ENCODE measurements around the gene ZNF669. TPM values are rescaled to one million over a fixed set of nuclear protein-coding genes. Genes with fewer than 3 reads are reported as not detected.

The ZNF669 gene
- total RNA-seq, 1 donor from 2014 or later = 28.5 TPM

DNA sequence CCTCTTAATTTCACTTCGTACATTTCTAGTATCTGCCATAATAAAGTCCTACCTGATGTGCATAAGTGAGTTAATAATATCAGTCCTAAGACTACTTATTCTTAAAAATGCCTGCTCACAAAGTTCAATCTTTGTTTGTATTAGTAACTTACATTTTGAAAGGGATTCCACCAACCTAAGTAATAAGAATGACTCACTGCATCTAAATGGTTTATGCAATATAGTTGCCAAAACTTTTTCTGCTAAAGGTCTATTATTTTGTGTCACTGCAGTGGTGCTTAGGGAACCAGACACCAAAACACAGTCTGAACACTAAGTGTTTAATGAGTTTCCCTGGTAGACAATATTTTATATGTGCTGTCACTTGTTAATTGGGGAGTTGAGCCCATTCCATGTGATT lies 1.8 kb downstream of the ZNF669 start:
- H3K9me3 Mint-ChIP-seq (ENCODE audit: unreplicated experiment) = peaks cover 24% of the 10 kb centered on the region
- H3K36me3 Mint-ChIP-seq (ENCODE audit: unreplicated experiment) = peaks cover 38% of the 10 kb centered on the region
- no peak for DNase-seq
- peaks cover 12% of the 10 kb centered on the region for H3K4me1 Mint-ChIP-seq (ENCODE audit: low read depth, unreplicated experiment)
- peak overlapping the region; percentile 92 for H3K4me3 Mint-ChIP-seq (ENCODE audit: unreplicated experiment)
- TF ChIP-seq CTCF (IDR thresholded peaks at IDR 0.05; ENCODE audit: partially characterized antibody, unreplicated experiment) = no peak
- H3K27ac Mint-ChIP-seq (ENCODE audit: unreplicated experiment) = no peak overlapping the region
- H3K27me3 Mint-ChIP-seq (ENCODE audit: unreplicated experiment) = peaks cover 8% of the 10 kb centered on the region

GRCh38 chr1:247100676-247101279 lies 3.4 kb downstream of the ZNF669 start:
- TF ChIP-seq CTCF (IDR thresholded peaks at IDR 0.05; ENCODE audit: partially characterized antibody, unreplicated experiment) = no peak
- Mint-ChIP-seq H3K4me1 (ENCODE audit: low read depth, unreplicated experiment) (peaks cover 12% of the 10 kb centered on the region), H3K27ac (ENCODE audit: unreplicated experiment) (no peak overlapping the region), H3K4me3 (ENCODE audit: unreplicated experiment) (no peak overlapping the region), H3K27me3 (ENCODE audit: unreplicated experiment) (peaks cover 10% of the 10 kb centered on the region), H3K36me3 (ENCODE audit: unreplicated experiment) (peaks cover 54% of the 10 kb centered on the region), H3K9me3 (ENCODE audit: unreplicated experiment) (peaks cover 33% of the 10 kb centered on the region)
- no peak for DNase-seq

- Mint-ChIP-seq H3K36me3 (ENCODE audit: unreplicated experiment) (peaks cover 46% of the 10 kb centered on the region), H3K9me3 (ENCODE audit: unreplicated experiment) (peaks cover 24% of the 10 kb centered on the region), H3K27me3 (ENCODE audit: unreplicated experiment) (peaks cover 3% of the 10 kb centered on the region), H3K4me1 (ENCODE audit: low read depth, unreplicated experiment) (no peaks in the 10 kb centered on the region), H3K27ac (ENCODE audit: unreplicated experiment) (no peak overlapping the region), H3K4me3 (ENCODE audit: unreplicated experiment) (no peak overlapping the region)
- DNase-seq = no peak
- TF ChIP-seq CTCF (IDR thresholded peaks at IDR 0.05; ENCODE audit: partially characterized antibody, unreplicated experiment) = no peak
Observed at GRCh38 chr1:247096958-247097357, 7.2 kb downstream of the ZNF669 start.

DNA sequence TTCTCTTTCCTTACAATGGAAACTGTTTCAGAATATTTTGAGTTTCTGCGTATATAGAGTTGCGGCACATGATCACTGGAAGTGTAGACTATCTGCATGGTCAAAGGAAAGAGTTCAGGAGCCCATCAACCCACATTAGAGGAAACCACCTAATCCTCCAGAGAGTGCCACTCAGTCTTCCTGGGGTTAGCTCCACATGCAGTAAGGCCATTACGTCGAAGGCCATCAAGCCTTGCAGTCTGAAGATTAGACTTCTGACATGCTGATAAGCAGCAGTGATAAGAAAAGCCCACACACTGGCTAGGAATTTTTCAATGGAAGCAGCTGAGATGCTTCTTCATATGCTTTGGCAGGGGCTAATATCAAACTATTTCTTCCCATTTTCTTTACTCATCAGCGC lies 7.6 kb downstream of the ZNF669 start:
- peaks cover 41% of the 10 kb centered on the region for H3K36me3 Mint-ChIP-seq (ENCODE audit: unreplicated experiment)
- H3K27me3 Mint-ChIP-seq (ENCODE audit: unreplicated experiment) = peaks cover 3% of the 10 kb centered on the region

More for the DNA sequence above, 7.6 kb downstream of the ZNF669 start:
- Mint-ChIP-seq H3K27ac (ENCODE audit: unreplicated experiment) (no peak overlapping the region), H3K4me1 (ENCODE audit: low read depth, unreplicated experiment) (no peaks in the 10 kb centered on the region), H3K9me3 (ENCODE audit: unreplicated experiment) (peaks cover 23% of the 10 kb centered on the region), H3K4me3 (ENCODE audit: unreplicated experiment) (no peak overlapping the region)
- DNase-seq = no peak
- no peak for TF ChIP-seq CTCF (IDR thresholded peaks at IDR 0.05; ENCODE audit: partially characterized antibody, unreplicated experiment)
